ENCODE measurements around the gene SLC16A11.

DNA sequence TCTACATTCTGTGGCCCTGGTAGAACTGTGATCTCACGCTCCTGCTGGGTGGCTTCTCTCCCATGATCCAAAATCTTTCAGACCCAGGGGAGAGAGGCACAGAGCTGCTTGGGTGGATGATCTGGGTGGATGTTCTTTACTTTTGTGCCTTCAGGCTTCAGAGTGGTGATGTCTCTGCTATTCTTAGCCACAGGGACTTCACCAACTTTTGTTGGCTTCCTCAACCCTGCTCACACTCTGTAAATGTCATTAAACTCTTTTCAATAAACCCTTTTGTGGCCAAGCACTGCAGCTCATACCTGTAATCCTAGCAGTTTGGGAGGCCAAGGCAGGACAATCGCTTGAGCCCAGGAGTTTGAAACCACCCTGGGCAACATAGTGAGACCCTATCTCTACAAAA, 28.5 kb upstream of the SLC16A11 start:
- TF ChIP-seq MXD4 (CRISPR knock-in tag; IDR thresholded peaks at IDR 0.05; ENCODE audit: borderline replicate concordance): no peak
- TF ChIP-seq, protein P1, sequence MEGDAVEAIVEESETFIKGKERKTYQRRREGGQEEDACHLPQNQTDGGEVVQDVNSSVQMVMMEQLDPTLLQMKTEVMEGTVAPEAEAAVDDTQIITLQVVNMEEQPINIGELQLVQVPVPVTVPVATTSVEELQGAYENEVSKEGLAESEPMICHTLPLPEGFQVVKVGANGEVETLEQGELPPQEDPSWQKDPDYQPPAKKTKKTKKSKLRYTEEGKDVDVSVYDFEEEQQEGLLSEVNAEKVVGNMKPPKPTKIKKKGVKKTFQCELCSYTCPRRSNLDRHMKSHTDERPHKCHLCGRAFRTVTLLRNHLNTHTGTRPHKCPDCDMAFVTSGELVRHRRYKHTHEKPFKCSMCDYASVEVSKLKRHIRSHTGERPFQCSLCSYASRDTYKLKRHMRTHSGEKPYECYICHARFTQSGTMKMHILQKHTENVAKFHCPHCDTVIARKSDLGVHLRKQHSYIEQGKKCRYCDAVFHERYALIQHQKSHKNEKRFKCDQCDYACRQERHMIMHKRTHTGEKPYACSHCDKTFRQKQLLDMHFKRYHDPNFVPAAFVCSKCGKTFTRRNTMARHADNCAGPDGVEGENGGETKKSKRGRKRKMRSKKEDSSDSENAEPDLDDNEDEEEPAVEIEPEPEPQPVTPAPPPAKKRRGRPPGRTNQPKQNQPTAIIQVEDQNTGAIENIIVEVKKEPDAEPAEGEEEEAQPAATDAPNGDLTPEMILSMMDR (IDR thresholded peaks at IDR 0.05): no peak
- TF ChIP-seq, protein P2, sequence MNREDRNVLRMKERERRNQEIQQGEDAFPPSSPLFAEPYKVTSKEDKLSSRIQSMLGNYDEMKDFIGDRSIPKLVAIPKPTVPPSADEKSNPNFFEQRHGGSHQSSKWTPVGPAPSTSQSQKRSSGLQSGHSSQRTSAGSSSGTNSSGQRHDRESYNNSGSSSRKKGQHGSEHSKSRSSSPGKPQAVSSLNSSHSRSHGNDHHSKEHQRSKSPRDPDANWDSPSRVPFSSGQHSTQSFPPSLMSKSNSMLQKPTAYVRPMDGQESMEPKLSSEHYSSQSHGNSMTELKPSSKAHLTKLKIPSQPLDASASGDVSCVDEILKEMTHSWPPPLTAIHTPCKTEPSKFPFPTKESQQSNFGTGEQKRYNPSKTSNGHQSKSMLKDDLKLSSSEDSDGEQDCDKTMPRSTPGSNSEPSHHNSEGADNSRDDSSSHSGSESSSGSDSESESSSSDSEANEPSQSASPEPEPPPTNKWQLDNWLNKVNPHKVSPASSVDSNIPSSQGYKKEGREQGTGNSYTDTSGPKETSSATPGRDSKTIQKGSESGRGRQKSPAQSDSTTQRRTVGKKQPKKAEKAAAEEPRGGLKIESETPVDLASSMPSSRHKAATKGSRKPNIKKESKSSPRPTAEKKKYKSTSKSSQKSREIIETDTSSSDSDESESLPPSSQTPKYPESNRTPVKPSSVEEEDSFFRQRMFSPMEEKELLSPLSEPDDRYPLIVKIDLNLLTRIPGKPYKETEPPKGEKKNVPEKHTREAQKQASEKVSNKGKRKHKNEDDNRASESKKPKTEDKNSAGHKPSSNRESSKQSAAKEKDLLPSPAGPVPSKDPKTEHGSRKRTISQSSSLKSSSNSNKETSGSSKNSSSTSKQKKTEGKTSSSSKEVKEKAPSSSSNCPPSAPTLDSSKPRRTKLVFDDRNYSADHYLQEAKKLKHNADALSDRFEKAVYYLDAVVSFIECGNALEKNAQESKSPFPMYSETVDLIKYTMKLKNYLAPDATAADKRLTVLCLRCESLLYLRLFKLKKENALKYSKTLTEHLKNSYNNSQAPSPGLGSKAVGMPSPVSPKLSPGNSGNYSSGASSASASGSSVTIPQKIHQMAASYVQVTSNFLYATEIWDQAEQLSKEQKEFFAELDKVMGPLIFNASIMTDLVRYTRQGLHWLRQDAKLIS (CRISPR knock-in tag; IDR thresholded peaks at IDR 0.05; ENCODE audit: borderline replicate concordance): no peak
- TF ChIP-seq ZNF317 (CRISPR knock-in tag; IDR thresholded peaks at IDR 0.05; ENCODE audit: borderline replicate concordance, low read depth): no peak
- TF ChIP-seq GTF2I (CRISPR knock-in tag; conservative IDR thresholded peaks at IDR 0.05): no peak
- no peak for TF ChIP-seq JUN (CRISPR knock-in tag; IDR thresholded peaks at IDR 0.05)
- TF ChIP-seq, protein P3, sequence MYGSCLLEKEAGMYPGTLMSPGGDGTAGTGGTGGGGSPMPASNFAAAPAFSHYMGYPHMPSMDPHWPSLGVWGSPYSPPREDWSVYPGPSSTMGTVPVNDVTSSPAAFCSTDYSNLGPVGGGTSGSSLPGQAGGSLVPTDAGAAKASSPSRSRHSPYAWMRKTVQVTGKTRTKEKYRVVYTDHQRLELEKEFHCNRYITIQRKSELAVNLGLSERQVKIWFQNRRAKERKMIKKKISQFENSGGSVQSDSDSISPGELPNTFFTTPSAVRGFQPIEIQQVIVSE (CRISPR knock-in tag; IDR thresholded peaks at IDR 0.05; ENCODE audit: borderline replicate concordance): no peak
- TF ChIP-seq, protein P4, sequence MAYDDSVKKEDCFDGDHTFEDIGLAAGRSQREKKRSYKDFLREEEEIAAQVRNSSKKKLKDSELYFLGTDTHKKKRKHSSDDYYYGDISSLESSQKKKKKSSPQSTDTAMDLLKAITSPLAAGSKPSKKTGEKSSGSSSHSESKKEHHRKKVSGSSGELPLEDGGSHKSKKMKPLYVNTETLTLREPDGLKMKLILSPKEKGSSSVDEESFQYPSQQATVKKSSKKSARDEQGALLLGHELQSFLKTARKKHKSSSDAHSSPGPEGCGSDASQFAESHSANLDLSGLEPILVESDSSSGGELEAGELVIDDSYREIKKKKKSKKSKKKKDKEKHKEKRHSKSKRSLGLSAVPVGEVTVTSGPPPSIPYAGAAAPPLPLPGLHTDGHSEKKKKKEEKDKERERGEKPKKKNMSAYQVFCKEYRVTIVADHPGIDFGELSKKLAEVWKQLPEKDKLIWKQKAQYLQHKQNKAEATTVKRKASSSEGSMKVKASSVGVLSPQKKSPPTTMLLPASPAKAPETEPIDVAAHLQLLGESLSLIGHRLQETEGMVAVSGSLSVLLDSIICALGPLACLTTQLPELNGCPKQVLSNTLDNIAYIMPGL (CRISPR knock-in tag; IDR thresholded peaks at IDR 0.05): no peak
- TF ChIP-seq JAZF1 (CRISPR knock-in tag; IDR thresholded peaks at IDR 0.05): no peak
- TF ChIP-seq, protein P5, sequence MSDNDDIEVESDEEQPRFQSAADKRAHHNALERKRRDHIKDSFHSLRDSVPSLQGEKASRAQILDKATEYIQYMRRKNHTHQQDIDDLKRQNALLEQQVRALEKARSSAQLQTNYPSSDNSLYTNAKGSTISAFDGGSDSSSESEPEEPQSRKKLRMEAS (CRISPR knock-in tag; IDR thresholded peaks at IDR 0.05): no peak
- TF ChIP-seq ESRRA (CRISPR knock-in tag; IDR thresholded peaks at IDR 0.05; ENCODE audit: borderline replicate concordance): no peak
- TF ChIP-seq ZBTB21 (CRISPR knock-in tag; IDR thresholded peaks at IDR 0.05; ENCODE audit: borderline replicate concordance): no peak
